SK-N-SH (cell line): ENCODE data around the gene ERMAP.

Experiments
- CHD2 ChIP-seq: fragments of 150-350 bp; IDR thresholded peaks from 2 replicates; pipeline ENCODE4 v1.6.1; 2018; ENCODE audit warnings: low read length; ENCODE audit not compliant: partially characterized antibody
- EP300 ChIP-seq, 2 experiments: IDR thresholded peaks; 2 replicates each; pipeline versions ENCODE4 v1.4.0 to v1.6.1; 2012; ENCODE audit warnings: borderline replicate concordance in 1 of 2, low read depth in 1 of 2, low read length in 1 of 2
- GABPA ChIP-seq: IDR thresholded peaks from 2 replicates; pipeline ENCODE4 v1.4.0; 2012; ENCODE audit warnings: low read depth, mild to moderate bottlenecking
- GATA2 ChIP-seq: sonication (generic); formaldehyde crosslinking; IDR thresholded peaks from 2 replicates; pipeline ENCODE4 v1.5.0; 2020; ENCODE audit warnings: mild to moderate bottlenecking, missing genetic modification reagents
- JUND ChIP-seq: IDR thresholded peaks from 2 replicates; pipeline ENCODE4 v1.4.0; 2012
- NFIC ChIP-seq: IDR thresholded peaks from 2 replicates; pipeline ENCODE4 v1.4.0; 2012; ENCODE audit warnings: borderline replicate concordance
- RCOR1 ChIP-seq: fragments of 150-350 bp; IDR thresholded peaks from 2 replicates; pipeline ENCODE4 v1.6.1; 2017; ENCODE audit warnings: antibody characterized with exemption, low read length
- RFX5 ChIP-seq: IDR thresholded peaks from 2 replicates; pipeline ENCODE4 v1.6.1; 2012; ENCODE audit warnings: mild to moderate bottlenecking, improper control_type of control experiment, low read length
- RXRA ChIP-seq: IDR thresholded peaks from 2 replicates; pipeline ENCODE4 v1.4.0; 2012; ENCODE audit warnings: low read depth, mild to moderate bottlenecking, borderline replicate concordance
- TAF1 ChIP-seq: IDR thresholded peaks from 2 replicates; pipeline ENCODE4 v1.6.1; 2012; ENCODE audit warnings: low read depth, mild to moderate bottlenecking, low read length, moderate library complexity, borderline replicate concordance
- TF ChIP-seq, protein P1 (sequence below): fragments of 200-600 bp; sonication (generic); IDR thresholded peaks from 2 replicates; pipeline ENCODE4 v1.6.1; 2017; ENCODE audit warnings: antibody characterized with exemption, mild to moderate bottlenecking, moderate library complexity
- TF ChIP-seq, protein P2 (sequence below): IDR thresholded peaks from 2 replicates; pipeline ENCODE4 v1.4.0; 2012; ENCODE audit warnings: low read depth
- TF ChIP-seq, protein P3 (sequence below): IDR thresholded peaks from 2 replicates; pipeline ENCODE4 v1.4.0; 2012; ENCODE audit warnings: low read depth, borderline replicate concordance
- TF ChIP-seq, protein P4 (sequence below): IDR thresholded peaks from 2 replicates; pipeline ENCODE4 v1.6.1; 2012; ENCODE audit warnings: mild to moderate bottlenecking, low read depth, low read length, moderate library complexity

GRCh38 chr1:42845193-42845592, 28.3 kb downstream of the ERMAP start:
- TF ChIP-seq NFIC (no peak), RFX5 (no peak), GATA2 (no peak), TAF1 (no peak), JUND (no peak), GABPA (no peak), CHD2 (no peak), RCOR1 (no peak), EP300 (IDR thresholded peaks at IDR 0.05; ENCODE audit: borderline replicate concordance in 1 of 2, low read depth in 1 of 2, low read length in 1 of 2) (no peak), RXRA (no peak)
- TF ChIP-seq, protein P1, sequence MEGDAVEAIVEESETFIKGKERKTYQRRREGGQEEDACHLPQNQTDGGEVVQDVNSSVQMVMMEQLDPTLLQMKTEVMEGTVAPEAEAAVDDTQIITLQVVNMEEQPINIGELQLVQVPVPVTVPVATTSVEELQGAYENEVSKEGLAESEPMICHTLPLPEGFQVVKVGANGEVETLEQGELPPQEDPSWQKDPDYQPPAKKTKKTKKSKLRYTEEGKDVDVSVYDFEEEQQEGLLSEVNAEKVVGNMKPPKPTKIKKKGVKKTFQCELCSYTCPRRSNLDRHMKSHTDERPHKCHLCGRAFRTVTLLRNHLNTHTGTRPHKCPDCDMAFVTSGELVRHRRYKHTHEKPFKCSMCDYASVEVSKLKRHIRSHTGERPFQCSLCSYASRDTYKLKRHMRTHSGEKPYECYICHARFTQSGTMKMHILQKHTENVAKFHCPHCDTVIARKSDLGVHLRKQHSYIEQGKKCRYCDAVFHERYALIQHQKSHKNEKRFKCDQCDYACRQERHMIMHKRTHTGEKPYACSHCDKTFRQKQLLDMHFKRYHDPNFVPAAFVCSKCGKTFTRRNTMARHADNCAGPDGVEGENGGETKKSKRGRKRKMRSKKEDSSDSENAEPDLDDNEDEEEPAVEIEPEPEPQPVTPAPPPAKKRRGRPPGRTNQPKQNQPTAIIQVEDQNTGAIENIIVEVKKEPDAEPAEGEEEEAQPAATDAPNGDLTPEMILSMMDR, result no peak
- TF ChIP-seq, protein P2, sequence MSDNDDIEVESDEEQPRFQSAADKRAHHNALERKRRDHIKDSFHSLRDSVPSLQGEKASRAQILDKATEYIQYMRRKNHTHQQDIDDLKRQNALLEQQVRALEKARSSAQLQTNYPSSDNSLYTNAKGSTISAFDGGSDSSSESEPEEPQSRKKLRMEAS, result no peak
- TF ChIP-seq, protein P3, sequence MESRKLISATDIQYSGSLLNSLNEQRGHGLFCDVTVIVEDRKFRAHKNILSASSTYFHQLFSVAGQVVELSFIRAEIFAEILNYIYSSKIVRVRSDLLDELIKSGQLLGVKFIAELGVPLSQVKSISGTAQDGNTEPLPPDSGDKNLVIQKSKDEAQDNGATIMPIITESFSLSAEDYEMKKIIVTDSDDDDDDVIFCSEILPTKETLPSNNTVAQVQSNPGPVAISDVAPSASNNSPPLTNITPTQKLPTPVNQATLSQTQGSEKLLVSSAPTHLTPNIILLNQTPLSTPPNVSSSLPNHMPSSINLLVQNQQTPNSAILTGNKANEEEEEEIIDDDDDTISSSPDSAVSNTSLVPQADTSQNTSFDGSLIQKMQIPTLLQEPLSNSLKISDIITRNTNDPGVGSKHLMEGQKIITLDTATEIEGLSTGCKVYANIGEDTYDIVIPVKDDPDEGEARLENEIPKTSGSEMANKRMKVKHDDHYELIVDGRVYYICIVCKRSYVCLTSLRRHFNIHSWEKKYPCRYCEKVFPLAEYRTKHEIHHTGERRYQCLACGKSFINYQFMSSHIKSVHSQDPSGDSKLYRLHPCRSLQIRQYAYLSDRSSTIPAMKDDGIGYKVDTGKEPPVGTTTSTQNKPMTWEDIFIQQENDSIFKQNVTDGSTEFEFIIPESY, result no peak
- TF ChIP-seq, protein P4, sequence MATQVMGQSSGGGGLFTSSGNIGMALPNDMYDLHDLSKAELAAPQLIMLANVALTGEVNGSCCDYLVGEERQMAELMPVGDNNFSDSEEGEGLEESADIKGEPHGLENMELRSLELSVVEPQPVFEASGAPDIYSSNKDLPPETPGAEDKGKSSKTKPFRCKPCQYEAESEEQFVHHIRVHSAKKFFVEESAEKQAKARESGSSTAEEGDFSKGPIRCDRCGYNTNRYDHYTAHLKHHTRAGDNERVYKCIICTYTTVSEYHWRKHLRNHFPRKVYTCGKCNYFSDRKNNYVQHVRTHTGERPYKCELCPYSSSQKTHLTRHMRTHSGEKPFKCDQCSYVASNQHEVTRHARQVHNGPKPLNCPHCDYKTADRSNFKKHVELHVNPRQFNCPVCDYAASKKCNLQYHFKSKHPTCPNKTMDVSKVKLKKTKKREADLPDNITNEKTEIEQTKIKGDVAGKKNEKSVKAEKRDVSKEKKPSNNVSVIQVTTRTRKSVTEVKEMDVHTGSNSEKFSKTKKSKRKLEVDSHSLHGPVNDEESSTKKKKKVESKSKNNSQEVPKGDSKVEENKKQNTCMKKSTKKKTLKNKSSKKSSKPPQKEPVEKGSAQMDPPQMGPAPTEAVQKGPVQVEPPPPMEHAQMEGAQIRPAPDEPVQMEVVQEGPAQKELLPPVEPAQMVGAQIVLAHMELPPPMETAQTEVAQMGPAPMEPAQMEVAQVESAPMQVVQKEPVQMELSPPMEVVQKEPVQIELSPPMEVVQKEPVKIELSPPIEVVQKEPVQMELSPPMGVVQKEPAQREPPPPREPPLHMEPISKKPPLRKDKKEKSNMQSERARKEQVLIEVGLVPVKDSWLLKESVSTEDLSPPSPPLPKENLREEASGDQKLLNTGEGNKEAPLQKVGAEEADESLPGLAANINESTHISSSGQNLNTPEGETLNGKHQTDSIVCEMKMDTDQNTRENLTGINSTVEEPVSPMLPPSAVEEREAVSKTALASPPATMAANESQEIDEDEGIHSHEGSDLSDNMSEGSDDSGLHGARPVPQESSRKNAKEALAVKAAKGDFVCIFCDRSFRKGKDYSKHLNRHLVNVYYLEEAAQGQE, result no peak
